Measurements from ENCODE around the gene MBD3L3.

DNA sequence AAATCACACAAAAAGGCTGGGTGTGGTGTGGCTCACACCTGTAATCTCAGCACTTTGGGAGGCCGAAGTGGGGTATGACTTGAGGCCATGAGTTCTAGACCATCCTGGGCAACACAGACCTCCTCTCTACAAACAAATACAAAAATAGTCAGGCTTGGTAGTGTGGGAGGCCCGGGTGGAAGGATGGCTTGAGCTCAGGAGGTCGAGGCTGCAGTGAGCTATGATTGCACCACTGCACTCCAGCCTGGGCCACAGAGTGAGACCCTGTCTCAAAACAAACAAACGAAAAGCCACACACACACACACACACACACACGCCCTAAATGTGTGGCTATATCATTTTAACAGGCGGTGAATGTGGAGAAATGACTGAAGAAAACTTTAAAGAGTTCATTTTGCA is 10.1 kb upstream of the MBD3L3 start:
- TF ChIP-seq GATA2 (IDR thresholded peaks at IDR 0.05; ENCODE audit: low read depth, low read length) (no peak), GATA3 (IDR thresholded peaks at IDR 0.05; ENCODE audit: low read depth, low read length) (no peak)

Data from SH-SY5Y (cell line).